IPS-20b (cell line): ENCODE measurements around the gene ARHGEF6.

ENCODE experiments used
- H3K27ac ChIP-seq: one replicate; pipeline ENCODE4 v1.5.1; 2013; ENCODE audit warnings: low read length
- H3K27me3 ChIP-seq: 2 replicates; pipeline ENCODE4 v1.6.1; 2013; ENCODE audit warnings: mild to moderate bottlenecking, low read length, inconsistent platforms; ENCODE audit not compliant: insufficient read depth
- H3K36me3 ChIP-seq: 2 replicates; pipeline ENCODE4 v1.6.1; 2013; ENCODE audit warnings: low read depth, mild to moderate bottlenecking, inconsistent platforms, low read length, moderate library complexity; ENCODE audit not compliant: insufficient read depth
- H3K4me1 ChIP-seq: 2 replicates; pipeline ENCODE4 v1.6.1; 2013; ENCODE audit warnings: mild to moderate bottlenecking, control low read depth, inconsistent platforms, low read length, moderate library complexity; ENCODE audit not compliant: insufficient read depth
- H3K4me3 ChIP-seq: 2 replicates; pipeline ENCODE4 v1.5.1; 2013; ENCODE audit warnings: mild to moderate bottlenecking, low read length, inconsistent platforms
- H3K9ac ChIP-seq: 2 replicates; pipeline ENCODE4 v1.6.1; 2013; ENCODE audit warnings: low read depth, mild to moderate bottlenecking, inconsistent platforms, low read length, moderate library complexity
- H3K9me3 ChIP-seq: 2 replicates; pipeline ENCODE4 v1.6.1; 2013; ENCODE audit warnings: mild to moderate bottlenecking, low read depth, low read length, inconsistent platforms; ENCODE audit not compliant: insufficient read depth

The ARHGEF6 gene

DNA sequence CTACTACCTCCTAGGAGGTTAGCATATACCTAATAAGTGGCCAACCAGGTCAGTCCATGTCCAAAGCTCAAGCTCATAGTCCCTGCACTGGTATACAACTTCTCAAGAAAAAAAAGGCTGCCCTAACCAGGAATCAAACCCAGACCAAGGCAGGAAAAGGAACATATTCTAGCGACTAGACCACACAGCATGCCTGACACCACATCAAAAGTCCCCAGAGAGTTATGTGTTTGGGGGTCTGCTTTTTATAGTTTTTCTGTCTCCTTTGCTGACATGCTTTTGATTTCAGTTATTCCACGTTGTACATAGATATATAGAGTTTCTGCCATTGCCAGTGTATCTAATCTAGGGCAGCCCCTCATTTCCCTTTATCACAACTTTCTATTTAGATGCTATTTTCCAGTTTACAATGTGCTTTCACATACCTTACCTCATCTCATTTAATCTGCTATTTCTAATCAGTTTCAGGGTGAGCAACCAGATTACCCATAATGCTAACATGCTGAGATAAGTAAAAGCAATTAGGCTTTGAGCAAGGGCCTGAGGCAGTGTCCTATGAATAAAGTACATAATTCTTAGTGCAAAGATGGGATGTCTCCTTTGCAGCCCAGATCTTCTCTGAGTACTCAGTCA, 17.8 kb downstream of the ARHGEF6 start:
- Histone ChIP-seq H3K4me3 (no peak overlapping the region), H3K27me3 (peaks cover 15% of the 10 kb centered on the region), H3K4me1 (peaks cover 16% of the 10 kb centered on the region), H3K27ac (no peak overlapping the region), H3K9ac (no peak overlapping the region), H3K36me3 (no peaks in the 10 kb centered on the region), H3K9me3 (no peaks in the 10 kb centered on the region)

DNA sequence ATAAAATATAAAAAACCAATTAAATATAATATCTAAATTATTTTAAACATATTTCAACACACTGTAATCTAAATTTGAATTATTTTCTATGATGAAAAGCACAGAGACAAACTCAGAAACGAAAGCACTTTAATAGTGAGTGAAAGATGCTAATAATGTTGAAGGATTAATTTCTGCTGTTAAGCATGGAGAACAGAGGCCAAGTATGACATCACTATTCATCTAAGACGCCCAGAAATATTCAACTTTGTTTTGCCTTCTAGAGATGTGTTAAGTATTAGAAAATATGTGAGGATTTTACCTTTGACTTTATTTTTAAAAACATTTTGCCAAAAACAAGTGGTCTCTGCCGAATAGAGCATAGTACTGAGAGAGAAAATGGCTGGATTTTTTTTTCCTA, 19.3 kb downstream of the ARHGEF6 start:
- no peak overlapping the region for H3K27ac ChIP-seq
- peaks cover 16% of the 10 kb centered on the region for H3K4me1 ChIP-seq
- H3K4me3 ChIP-seq, result no peak overlapping the region
- peaks cover 9% of the 10 kb centered on the region for H3K27me3 ChIP-seq
- H3K9me3 ChIP-seq, result no peaks in the 10 kb centered on the region
- no peak overlapping the region for H3K9ac ChIP-seq
- H3K36me3 ChIP-seq, result no peaks in the 10 kb centered on the region

GRCh38 chrX:136759968-136760367, 20.8 kb downstream of the ARHGEF6 start:
- H3K27me3 ChIP-seq, result no peaks in the 10 kb centered on the region
- no peak overlapping the region; the same call in 1 of the 2 replicates for H3K4me3 ChIP-seq
- H3K36me3 ChIP-seq, result no peaks in the 10 kb centered on the region
- H3K4me1 ChIP-seq, result peaks cover 18% of the 10 kb centered on the region
- H3K9me3 ChIP-seq, result no peaks in the 10 kb centered on the region
- no peak overlapping the region for H3K27ac ChIP-seq
- no peak overlapping the region for H3K9ac ChIP-seq

GRCh38 chrX:136755411-136755810, 25.3 kb downstream of the ARHGEF6 start:
- Histone ChIP-seq H3K27me3 (no peaks in the 10 kb centered on the region), H3K27ac (no peak overlapping the region), H3K36me3 (no peaks in the 10 kb centered on the region), H3K9me3 (no peaks in the 10 kb centered on the region), H3K9ac (no peak overlapping the region), H3K4me1 (peaks cover 13% of the 10 kb centered on the region; the same call in 1 of the 2 replicates), H3K4me3 (no peak overlapping the region)

- H3K27me3 ChIP-seq, result no peaks in the 10 kb centered on the region
- no peaks in the 10 kb centered on the region for H3K36me3 ChIP-seq
- H3K9ac ChIP-seq, result no peak overlapping the region
- no peak overlapping the region for H3K4me3 ChIP-seq
- H3K4me1 ChIP-seq, result peaks cover 6% of the 10 kb centered on the region; the same call in 1 of the 2 replicates
- H3K9me3 ChIP-seq, result no peaks in the 10 kb centered on the region
- H3K27ac ChIP-seq, result no peak overlapping the region
Observed at GRCh38 chrX:136754651-136755050, 26.1 kb downstream of the ARHGEF6 start.

GRCh38 chrX:136752796-136753195, 27.9 kb downstream of the ARHGEF6 start:
- no peaks in the 10 kb centered on the region for H3K27me3 ChIP-seq
- H3K4me1 ChIP-seq, result peaks cover 5% of the 10 kb centered on the region; the same call in 1 of the 2 replicates

DNA sequence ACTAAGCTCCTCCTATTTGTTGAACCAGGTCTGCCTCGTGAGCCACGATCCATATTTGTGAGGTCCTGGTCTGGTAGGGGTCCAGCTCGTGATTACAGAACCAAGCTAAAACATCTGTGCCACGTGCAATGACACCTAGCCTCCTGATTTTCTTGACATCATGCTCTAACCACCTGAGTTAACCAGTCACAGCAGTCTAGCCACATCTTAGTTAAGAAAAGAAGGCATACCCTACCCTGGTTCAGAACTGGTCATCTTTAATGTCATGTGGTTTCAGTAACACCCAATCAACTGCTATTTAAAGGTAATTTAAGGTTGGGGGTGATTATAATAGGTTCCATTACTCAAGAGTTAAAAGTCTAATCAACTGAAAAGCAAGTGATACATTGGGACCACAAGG, 28.4 kb downstream of the ARHGEF6 start:
- no peaks in the 10 kb centered on the region for H3K36me3 ChIP-seq
- H3K9ac ChIP-seq, result no peak overlapping the region
- no peak overlapping the region for H3K27ac ChIP-seq
- no peak overlapping the region for H3K4me3 ChIP-seq
- H3K9me3 ChIP-seq, result no peaks in the 10 kb centered on the region
- H3K27me3 ChIP-seq, result no peaks in the 10 kb centered on the region
- H3K4me1 ChIP-seq, result peaks cover 5% of the 10 kb centered on the region; the same call in 1 of the 2 replicates

More at GRCh38 chrX:136752796-136753195, 27.9 kb downstream of the ARHGEF6 start:
- Histone ChIP-seq H3K4me3 (no peak overlapping the region), H3K36me3 (no peaks in the 10 kb centered on the region), H3K9me3 (no peaks in the 10 kb centered on the region), H3K27ac (no peak overlapping the region), H3K9ac (no peak overlapping the region)

GRCh38 chrX:136750364-136750763, 30.4 kb downstream of the ARHGEF6 start:
- H3K9ac ChIP-seq, result no peak overlapping the region
- H3K9me3 ChIP-seq, result no peaks in the 10 kb centered on the region
- no peaks in the 10 kb centered on the region for H3K36me3 ChIP-seq
- H3K27me3 ChIP-seq, result no peaks in the 10 kb centered on the region
- peaks cover 5% of the 10 kb centered on the region; the same call in 1 of the 2 replicates for H3K4me1 ChIP-seq
- H3K4me3 ChIP-seq, result no peak overlapping the region
- no peak overlapping the region for H3K27ac ChIP-seq

GRCh38 chrX:136747003-136747986, 33.4 kb downstream of the ARHGEF6 start:
- Histone ChIP-seq H3K27ac (no peak overlapping the region), H3K27me3 (no peaks in the 10 kb centered on the region), H3K4me3 (no peak overlapping the region)

GRCh38 chrX:136745215-136746173, 35.2 kb downstream of the ARHGEF6 start:
- no peaks in the 10 kb centered on the region for H3K9me3 ChIP-seq

More at GRCh38 chrX:136747003-136747986, 33.4 kb downstream of the ARHGEF6 start:
- Histone ChIP-seq H3K9ac (no peak overlapping the region), H3K9me3 (no peaks in the 10 kb centered on the region), H3K36me3 (no peaks in the 10 kb centered on the region), H3K4me1 (no peaks in the 10 kb centered on the region)

More at GRCh38 chrX:136745215-136746173, 35.2 kb downstream of the ARHGEF6 start:
- Histone ChIP-seq H3K27ac (no peak overlapping the region), H3K9ac (no peak overlapping the region), H3K27me3 (no peaks in the 10 kb centered on the region), H3K4me1 (no peaks in the 10 kb centered on the region), H3K36me3 (no peaks in the 10 kb centered on the region), H3K4me3 (no peak overlapping the region)
